HG03558 (cell line): ENCODE data around the gene MGMT.

Source experiments
- ATAC-seq: cut with Tn5 transposase; IDR thresholded peaks from one replicate; pipeline ENCODE4 v1.9.1; 2021; ENCODE audit warnings: moderate number of reproducible peaks; ENCODE audit not compliant: unreplicated experiment; ENCODE audit errors: extremely low read depth

MGMT gene

DNA sequence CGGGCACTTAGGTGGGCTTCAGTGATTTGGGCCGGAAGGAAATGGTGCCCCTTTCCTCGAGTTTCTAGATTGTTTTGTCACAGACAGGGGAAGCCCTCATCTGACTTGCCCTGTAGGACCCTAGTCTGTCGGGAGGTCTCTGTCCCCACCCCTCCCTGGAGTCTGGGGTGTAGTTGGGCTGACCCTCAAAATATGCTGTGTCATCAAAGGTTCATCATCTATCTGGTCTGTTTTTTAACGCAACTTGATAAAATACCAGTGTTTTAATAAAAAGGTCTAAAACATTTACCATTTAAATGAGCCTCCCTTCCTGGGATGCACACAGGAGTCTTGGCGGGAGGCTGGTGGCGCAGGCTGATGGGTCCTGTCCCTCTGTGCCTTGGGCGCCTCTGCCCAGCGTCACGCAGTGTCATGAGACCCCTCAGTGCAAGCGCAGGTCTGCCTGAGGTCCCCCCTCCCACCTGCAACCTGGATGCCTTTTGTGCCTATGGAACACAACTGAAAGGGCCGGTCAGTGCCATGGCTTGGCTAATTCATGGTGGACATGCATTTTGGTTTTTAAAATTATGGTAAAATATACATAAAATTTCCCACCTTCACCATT lies 146.4 kb downstream of the MGMT start:
- no peak for ATAC-seq

DNA sequence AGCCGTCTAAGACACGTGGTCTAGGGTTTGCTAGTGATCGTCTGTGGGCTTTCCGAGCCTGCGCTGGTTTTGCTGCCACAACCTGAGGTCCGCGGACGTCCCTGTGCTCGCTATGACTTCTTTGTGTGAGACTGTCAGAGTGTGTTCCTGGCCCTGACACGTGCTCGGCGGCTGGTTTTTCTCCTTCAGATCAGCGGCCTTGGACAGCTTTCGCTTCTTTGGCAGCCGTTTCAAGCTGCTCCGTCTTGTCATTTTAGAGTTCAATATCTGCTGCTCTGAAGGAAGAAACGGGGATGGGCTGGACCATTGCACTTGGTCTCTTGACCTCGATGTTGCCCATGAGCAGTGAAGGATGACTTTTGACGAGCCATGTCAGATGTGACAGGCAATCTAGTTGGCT lies 147.3 kb downstream of the MGMT start:
- ATAC-seq: no peak

DNA sequence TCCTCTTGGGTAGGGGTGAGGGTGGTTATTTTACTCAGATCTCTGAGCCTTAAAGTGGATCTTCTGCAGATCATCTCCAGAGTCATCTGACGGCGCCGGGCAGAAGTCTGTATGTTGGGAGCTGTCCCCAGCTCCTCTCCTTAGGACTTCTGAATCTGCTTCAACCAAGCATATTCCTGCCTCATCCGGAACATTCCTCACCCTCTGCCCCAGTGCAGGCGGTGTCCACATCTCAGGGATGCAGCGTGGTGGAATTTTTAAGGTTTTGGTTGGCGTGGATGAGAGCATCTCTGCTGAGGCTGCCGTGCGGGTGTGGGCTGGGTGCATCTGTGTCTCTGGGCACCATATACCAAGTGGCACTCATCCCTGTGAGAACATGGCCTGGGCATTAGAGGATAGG lies 148.3 kb downstream of the MGMT start:
- no peak for ATAC-seq

DNA sequence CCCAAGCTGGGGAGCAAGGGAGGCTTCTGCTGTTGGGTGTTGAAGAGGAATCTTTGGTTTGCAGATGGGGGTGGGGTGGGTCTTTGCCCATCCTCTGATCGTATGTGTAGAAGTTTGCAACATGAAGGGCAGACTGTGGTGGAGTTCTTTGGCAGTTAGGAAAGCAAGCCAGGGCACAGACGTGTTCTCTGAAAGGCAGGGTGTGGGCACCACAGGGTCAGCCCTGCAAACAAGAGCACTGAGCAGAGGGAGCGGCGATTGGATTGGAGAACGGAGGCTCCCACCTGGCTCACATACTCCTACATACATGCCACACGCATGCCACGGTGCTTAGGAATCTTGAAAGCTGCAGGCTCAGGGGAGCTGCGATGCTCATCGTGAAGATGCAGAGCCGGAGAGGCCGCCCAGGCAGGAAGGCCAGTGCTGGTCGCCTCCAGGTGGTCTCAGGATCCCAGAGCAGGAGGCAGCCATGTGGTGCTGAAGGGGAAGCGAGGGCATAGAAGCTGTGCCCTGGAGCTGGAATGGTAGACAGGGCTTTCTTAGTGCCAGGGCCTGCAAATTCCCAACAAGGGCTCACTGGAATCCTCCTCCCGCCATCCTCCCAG lies 149.0 kb downstream of the MGMT start:
- ATAC-seq: no peak

DNA sequence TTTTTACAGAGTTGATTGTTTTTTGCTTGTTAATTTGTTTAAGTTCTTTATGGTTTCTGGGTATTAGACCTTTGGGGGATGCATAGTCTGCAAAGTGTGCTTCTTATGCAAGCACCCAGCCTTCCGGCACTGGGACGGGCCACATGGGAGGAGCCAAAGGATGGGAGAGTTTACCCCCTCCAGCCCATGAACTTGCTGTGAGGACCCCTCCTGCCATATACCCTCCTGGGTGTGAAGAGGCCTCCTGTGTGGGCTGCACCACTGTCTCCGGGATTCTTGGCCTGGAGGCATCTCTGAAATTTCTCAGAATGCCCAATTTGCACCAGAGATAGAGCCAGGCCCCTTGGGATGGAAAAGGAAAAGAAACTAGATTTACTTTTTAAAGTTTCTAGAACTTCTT lies 150.7 kb downstream of the MGMT start:
- ATAC-seq: no peak

DNA sequence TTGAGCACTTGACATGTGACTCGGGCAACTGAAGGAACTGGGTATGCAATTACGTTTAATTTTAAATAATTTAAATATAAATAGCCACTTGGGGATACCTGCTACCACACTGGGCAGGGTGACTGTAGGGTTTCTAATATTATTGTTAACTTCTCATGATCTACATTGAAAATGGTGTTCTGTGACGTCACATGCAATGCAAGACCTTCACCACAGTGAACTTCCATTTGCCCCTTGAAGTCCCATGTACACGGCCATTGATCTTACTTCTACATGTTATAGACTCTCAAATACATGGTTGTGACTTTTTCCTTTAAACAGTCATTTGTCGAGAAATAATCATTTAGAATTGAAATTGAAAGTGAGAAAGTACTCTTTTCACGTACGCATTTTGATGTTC lies 154.0 kb downstream of the MGMT start:
- ATAC-seq: no peak

DNA sequence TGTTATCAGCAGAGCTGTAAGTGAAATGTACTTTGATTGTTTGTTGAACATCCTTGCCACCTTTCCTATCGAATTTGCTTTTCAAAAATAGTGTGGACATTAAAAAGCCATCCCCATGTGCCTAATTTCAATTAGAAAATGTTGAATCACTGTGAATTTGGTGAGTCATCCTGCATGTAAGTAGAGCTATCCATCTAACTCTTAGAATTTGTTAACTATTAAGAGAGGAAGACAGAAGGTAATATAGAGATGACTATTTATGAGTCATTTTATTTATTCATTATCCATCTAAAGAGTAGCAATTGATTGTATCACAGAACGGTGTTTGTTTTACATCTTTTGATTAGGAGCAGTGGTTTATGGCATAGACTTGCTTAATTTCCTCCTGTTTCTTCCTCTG lies 154.7 kb downstream of the MGMT start:
- no peak for ATAC-seq

DNA sequence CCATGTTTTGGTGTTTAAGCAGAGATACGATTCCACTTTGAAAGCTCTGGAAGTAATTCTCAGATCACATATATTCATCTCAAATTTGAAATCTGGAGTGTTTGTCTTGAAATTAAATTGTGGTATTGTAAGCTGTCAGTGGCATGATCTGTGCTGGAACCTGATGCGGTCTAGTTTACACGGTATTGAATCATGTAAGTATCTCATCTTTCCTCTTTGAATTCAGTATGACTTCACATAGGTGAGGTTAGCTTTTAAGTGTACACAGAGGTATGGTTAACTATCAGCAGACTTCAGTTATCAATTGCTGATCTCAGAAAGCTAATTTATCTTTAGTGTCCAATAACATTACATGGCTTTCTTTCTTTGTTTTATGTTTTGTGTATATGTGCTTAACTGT lies 155.2 kb downstream of the MGMT start:
- no peak for ATAC-seq

DNA sequence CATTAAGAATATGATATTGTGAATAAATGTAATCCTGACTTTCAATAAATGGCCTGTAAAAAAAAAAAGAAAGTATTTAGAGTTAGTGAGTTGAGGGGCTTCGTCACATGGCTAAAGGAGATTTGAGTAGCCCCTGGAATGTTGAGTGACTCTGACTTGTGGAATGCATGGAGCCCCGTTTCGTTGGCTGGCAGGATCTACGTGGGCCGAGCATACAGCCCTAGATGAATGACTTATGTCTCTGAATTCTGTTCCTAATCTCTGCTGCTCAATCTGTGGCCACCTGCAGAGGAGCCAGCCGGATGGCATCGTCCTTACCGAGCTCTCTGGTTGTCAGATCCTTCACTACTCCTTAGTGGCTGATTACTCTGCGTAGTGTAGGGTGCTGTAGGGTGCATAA lies 155.7 kb downstream of the MGMT start:
- no peak for ATAC-seq

DNA sequence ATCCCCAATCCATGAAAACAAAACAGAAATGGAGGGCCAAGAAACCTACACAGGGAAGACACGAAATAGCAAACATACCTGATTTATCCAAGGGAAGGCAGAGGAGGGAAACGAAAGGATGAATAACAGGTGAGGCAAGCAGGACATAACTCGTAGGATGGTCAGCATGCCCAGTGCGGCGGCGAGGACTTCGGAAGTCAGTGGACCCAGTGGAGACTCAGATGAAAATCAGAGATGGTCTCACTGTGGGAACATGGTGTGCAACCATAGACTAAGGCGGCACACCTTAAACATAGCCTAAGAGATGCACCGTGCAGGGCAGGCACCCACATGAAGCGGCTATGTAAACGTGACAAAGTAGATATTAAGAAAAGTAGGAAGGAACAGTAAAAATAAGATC lies 157.5 kb downstream of the MGMT start:
- ATAC-seq: no peak

DNA sequence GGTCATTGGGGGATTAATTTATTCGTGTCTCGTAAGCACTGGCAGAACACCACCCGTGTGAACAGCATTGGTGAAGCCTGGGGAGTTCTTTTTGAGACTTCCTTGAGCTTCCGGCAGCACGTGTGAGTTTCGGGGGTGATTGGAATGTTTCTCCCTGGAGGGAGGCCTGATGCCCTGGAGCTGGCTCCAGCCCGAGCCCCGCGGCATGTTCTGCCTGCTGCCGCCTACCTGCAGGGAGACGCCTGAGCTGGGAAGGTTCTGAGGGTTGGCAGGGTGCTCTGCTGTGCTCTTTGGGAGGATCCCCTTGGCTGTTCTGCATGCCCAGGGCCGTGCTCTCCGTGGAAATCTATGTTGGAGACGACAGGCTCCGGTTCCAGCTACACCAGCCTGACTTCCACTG lies 159.3 kb downstream of the MGMT start:
- ATAC-seq: no peak

DNA sequence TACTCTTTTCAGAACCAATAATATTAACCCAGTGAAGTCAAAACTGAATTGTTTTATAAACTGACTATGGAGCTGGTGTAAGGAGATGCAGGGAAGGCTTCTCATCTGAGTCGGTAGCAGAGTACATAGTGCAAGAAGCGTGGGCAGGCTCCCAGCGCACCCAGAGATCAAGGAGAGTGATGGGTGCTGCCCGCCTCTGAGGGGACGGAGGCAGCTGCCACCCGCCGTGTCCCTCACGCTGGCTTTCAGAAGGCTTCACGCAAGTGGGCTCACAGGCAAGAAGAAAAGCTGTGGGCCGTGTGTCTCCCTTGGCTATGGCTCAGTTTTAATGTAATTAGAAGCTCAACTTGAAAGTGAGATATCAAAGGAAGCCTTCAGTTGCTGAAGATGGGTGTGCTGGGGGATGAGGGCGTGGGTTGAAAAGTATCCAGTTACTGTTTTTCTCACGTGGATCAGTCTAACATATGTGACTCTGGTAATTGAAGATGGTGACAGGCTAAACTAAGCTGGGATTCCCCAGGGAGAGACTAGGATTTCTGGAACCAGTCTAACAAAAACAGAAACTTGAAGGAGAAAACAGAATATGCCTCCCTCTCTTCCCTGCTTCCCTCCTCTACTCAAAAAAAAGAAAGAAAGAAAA lies 159.9 kb downstream of the MGMT start:
- no peak for ATAC-seq

DNA sequence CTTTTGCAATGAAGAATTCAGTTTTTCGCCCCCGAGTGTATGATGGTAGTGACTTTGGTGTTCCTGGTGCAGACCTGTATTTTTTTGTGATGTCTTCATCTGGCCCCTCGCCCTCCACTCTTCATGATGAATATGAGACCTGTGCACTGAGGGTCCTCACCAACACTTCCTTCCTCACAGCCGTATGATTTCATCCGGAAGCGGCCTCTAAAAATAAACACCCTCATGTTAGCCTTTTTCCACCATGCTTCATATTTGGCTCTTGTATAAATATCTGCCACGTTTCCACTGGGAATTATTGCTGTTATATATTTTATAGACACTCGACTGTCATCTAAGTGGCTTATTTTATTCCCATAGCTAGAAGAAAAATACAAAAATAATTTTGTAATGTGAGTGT lies 160.4 kb downstream of the MGMT start:
- no peak for ATAC-seq

DNA sequence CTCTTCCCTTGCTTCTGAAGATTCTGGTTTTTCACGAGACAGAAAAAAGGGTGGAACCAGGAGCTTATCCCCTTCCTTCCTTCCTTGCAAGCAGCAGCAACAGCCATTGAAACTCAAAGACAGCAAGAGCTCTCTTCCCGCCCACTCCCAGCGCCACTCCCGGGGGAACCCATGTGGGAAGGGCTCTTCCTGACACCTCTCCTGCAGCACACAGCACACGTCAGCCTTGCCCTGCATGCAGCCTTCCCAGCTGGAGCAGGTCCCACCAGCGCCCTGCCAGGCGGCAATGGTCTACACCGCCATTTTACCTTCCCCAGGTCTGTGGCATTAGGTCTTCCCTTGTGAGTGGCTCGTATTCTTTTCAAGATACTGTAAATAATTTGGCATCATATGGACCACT lies 161.8 kb downstream of the MGMT start:
- no peak for ATAC-seq

DNA sequence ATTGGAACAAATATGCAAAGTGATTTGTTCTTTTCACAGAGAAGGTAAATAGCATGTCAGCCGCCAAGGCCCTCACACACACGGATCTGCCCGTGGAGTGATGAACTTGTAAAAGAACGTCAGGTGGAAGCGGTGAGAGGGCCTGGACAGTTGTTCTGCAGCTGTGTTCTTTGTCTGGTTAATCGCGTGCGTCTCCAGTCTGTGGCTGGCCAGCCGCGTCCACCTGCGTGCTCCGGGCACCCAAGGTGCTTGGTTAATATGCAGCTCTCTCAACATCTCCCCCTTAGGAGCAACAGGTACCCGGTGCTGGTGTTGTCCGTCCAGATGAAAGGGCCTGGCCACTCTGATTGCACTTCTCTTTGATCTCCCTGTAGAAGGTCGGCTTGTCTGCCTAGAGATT lies 162.9 kb downstream of the MGMT start:
- no peak for ATAC-seq

DNA sequence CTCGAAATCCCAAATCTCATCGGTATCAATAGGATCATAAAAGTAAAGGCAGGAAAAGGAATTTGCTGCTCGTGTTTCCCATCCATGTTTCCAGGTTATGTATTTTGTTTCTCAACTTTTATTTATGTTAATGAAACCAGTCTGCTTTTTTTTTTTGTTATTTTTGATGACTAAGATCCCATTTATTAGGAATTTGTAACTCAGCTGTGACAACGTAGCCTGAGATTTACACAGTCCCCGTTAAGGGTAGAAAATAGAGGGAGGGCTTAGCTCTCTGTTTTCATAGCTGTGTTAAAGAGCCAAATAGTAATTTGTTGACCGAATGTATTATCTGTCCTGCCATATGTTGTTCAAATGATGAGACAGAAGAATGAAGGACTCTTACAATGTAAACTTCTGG lies 164.0 kb downstream of the MGMT start:
- no peak for ATAC-seq

DNA sequence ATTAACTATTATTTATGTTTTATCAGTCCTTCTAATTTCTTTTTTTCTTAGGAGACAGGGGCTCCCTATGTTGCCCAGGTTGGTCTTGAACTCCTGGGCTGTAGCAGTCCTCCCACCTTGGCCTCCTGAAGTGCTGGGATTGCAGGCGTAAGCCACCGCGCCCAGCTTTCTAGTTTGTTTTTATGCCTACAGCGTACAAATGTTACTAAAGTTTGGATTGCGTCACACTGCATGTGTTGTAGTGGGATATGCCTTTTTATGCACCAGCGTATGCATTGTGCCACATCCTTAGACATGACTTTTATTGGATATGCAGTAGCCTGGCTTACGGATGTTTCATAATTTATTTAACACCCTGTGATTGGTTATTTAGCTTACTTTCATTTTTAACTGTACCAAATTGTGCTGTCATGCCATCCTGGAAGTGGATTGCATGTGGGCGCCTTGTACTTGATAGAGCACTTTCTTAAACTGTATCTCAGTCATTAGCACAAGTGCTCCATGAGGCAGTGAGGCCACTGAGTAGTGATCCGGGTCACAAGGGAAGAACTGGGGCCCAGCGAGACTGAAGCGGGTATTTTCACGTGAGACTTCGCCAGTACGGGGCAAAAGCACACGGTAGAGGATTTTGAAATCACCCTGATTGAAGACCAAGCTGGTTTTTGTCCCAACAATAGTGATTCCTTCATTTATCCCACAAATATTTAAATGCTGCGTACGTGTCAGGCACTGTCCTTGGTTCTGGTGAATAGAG lies 165.0 kb downstream of the MGMT start:
- no peak for ATAC-seq

DNA sequence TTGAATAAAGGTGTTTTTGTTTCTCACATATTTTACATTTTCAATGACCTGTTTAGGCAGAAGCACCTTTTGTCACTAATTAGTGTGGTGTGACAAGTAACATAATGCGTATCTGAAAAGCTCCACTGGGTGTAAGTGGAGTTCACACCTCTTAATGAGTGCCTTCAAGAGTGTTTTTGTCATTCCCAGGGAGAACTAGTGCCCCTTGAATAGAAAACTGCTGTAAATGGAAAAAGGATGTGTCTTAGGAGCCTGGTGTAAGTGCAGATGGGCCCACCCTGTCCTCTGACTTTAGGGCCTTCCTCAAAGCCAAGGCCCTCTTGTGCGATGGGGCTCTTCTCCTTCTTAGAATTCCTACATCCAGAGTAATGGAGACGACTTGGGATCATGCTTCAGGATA lies 170.0 kb downstream of the MGMT start:
- ATAC-seq: no peak

DNA sequence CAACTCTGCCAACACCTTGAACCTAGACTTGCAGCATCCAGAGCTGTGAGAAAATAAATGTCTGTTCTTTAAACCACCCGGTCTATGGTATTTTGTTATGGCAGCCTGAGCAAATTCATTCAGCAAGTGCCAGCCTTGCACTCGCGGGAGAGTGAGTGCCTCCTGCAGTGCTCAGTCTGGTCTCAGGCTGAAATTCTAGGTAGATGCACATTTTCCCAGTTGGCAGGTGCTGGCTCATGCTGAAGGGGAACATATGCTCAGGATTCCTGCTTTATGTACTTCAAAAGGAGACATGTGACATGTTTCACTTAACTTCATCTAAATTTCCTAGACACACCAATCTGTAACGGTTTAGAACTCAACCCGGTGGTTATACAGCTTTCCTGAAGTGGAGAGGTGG lies 170.8 kb downstream of the MGMT start:
- ATAC-seq: no peak

DNA sequence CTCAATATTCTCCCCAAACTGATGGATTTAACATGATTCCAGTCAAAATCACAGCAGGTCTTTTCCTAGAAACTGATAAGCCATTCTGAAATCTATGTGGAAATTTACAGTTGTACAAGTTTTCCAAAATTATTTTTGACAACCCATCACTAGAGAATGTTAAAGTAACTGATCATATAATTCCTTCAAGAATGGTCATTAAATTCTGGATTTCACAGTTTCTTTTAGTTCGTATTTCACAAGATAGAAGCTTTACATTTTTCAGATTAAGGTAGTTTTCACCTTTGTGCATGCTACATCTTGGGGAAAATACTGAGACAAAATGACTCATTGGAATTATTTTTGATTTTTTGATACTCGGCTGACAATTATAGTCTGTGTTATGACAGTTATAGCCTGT lies 174.3 kb downstream of the MGMT start:
- ATAC-seq: no peak

DNA sequence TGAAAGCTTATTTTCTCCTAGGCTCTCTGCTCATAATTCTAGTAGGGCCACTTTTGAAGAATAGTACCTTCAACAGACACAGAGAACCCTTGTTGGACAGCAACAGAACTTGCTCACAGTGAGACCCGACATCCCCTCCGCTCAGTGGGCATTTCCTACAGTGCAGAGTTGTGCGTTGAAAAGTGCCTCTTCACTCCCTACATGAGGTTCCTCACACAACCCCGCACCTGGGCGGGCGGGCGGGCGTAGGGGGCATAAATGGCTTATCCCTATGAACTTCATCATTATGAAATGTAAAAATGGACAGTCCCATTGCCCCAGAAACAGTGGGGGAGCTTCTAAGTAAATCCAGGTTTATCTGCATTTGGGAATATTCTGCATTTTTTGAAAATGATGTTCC lies 174.9 kb downstream of the MGMT start:
- ATAC-seq: no peak
